GM23338 (cell line): Measurements from ENCODE around the gene PLAAT2. TPM values are rescaled to one million over a fixed set of nuclear protein-coding genes. Genes with fewer than 3 reads are reported as not detected.

Experiments
- ATAC-seq: fragments of 200-7000 bp; cut with Tn5 transposase; 3 replicates; pipeline ENCODE4 v1.9.1; 2020
- DNase-seq: peaks from one replicate; pipeline ENCODE4 v3.0.0-alpha.2; 2015; ENCODE audit warnings: low spot score
- H2AFZ ChIP-seq: fragments of 200-600 bp; sonication (generic); 2 replicates; pipeline ENCODE4 v1.8.0; 2016; ENCODE audit warnings: antibody characterized with exemption, mild to moderate bottlenecking, moderate library complexity
- H3F3A ChIP-seq: fragments of 200-600 bp; sonication (generic); replicated peaks from 2 replicates; pipeline ENCODE4 v1.8.0; 2017; ENCODE audit warnings: antibody characterized with exemption, mixed run types, low read depth
- H3K27ac ChIP-seq: fragments of 200-600 bp; sonication (generic); 2 replicates; pipeline ENCODE4 v1.6.1; 2016; ENCODE audit warnings: low read depth
- H3K27me3 ChIP-seq: fragments of 200-600 bp; sonication (generic); 2 replicates; pipeline ENCODE4 v1.8.0; 2016; ENCODE audit warnings: mild to moderate bottlenecking, mixed run types, moderate library complexity; ENCODE audit not compliant: insufficient read depth
- H3K36me3 ChIP-seq: fragments of 200-600 bp; sonication (generic); 2 replicates; pipeline ENCODE4 v1.8.0; 2016; ENCODE audit warnings: mild to moderate bottlenecking; ENCODE audit not compliant: insufficient read depth
- H3K4me1 ChIP-seq: fragments of 200-600 bp; sonication (generic); 2 replicates; pipeline ENCODE4 v1.8.0; 2016; ENCODE audit warnings: mild to moderate bottlenecking, moderate library complexity; ENCODE audit not compliant: insufficient read depth
- H3K4me2 ChIP-seq: fragments of 200-600 bp; sonication (generic); 2 replicates; pipeline ENCODE4 v1.7.1; 2017; ENCODE audit warnings: mixed run types
- H3K4me3 ChIP-seq: fragments of 200-600 bp; sonication (generic); 2 replicates; pipeline ENCODE4 v1.6.1; 2016; ENCODE audit warnings: mixed run types
- H3K79me2 ChIP-seq: fragments of 200-600 bp; sonication (generic); replicated peaks from 2 replicates; pipeline ENCODE4 v1.8.0; 2017; ENCODE audit warnings: mild to moderate bottlenecking; ENCODE audit not compliant: insufficient read depth
- H3K9me2 ChIP-seq: fragments of 200-600 bp; sonication (generic); 2 replicates; pipeline ENCODE4 v1.8.0; 2017; ENCODE audit not compliant: insufficient read depth
- H4K20me1 ChIP-seq: fragments of 200-600 bp; sonication (generic); replicated peaks from 2 replicates; pipeline ENCODE4 v1.8.0; 2017; ENCODE audit warnings: mild to moderate bottlenecking; ENCODE audit not compliant: insufficient read depth
- H3K27ac Mint-ChIP-seq: 2 replicates; pipeline ENCODE4 v1.8.0; 2020; ENCODE audit warnings: inconsistent platforms, mild to moderate bottlenecking, moderate library complexity, mixed read lengths
- H3K27me3 Mint-ChIP-seq: 3 replicates; pipeline ENCODE4 v1.8.0; 2022; ENCODE audit warnings: low read depth, mild to moderate bottlenecking, moderate library complexity, mixed read lengths, inconsistent platforms; ENCODE audit not compliant: insufficient read depth, poor library complexity
- H3K36me3 Mint-ChIP-seq: 3 replicates; pipeline ENCODE4 v1.8.0; 2021; ENCODE audit warnings: low read depth, mild to moderate bottlenecking, inconsistent platforms, moderate library complexity, mixed read lengths
- H3K4me1 Mint-ChIP-seq: 3 replicates; pipeline ENCODE4 v1.8.0; 2020; ENCODE audit warnings: mild to moderate bottlenecking, inconsistent platforms, mixed read lengths
- H3K4me3 Mint-ChIP-seq: 3 replicates; pipeline ENCODE4 v1.8.0; 2021; ENCODE audit warnings: moderate library complexity, mild to moderate bottlenecking, inconsistent platforms, mixed read lengths
- H3K9me3 Mint-ChIP-seq: 3 replicates; pipeline ENCODE4 v1.8.0; 2020; ENCODE audit warnings: moderate library complexity, mild to moderate bottlenecking, inconsistent platforms, mixed read lengths
- CREB1 ChIP-seq: fragments of 250-450 bp; sonication (Bioruptor Pico); IDR thresholded peaks from 2 replicates; pipeline ENCODE4 v1.5.0; 2020; ENCODE audit warnings: low read depth, mild to moderate bottlenecking, moderate library complexity
- CTCF ChIP-seq, 2 experiments: fragments of 200-600 bp in 1 of 2; sonication (generic) in 1 of 2; conservative IDR thresholded peaks; 2 replicates each; pipeline versions ENCODE4 v1.5.1 to v1.6.1; 2016 to 2017; ENCODE audit warnings: antibody characterized with exemption in 2 of 2, low read depth in 2 of 2, mild to moderate bottlenecking in 2 of 2, moderate library complexity in 1 of 2
- EZH2 ChIP-seq: fragments of 200-600 bp; sonication (generic); IDR thresholded peaks from one replicate; pipeline ENCODE4 v1.8.0; 2017; ENCODE audit warnings: antibody characterized with exemption, mild to moderate bottlenecking, low read depth; ENCODE audit not compliant: unreplicated experiment
- EZH2phosphoT487 ChIP-seq: fragments of 200-600 bp; sonication (generic); IDR thresholded peaks from one replicate; pipeline ENCODE4 v1.8.1; 2018; ENCODE audit warnings: antibody characterized with exemption; ENCODE audit not compliant: unreplicated experiment
- JUNB ChIP-seq: IDR thresholded peaks from one replicate; pipeline ENCODE4 v1.6.1; 2016; ENCODE audit warnings: antibody characterized with exemption; ENCODE audit not compliant: unreplicated experiment
- NANOG ChIP-seq: IDR thresholded peaks from 2 replicates; pipeline ENCODE4 v1.6.1; 2016; ENCODE audit warnings: antibody characterized with exemption, borderline replicate concordance
- POLR2AphosphoS5 ChIP-seq: IDR thresholded peaks from 2 replicates; pipeline ENCODE4 v1.6.1; 2016; ENCODE audit warnings: antibody characterized with exemption, low read depth
- STAT1 ChIP-seq: IDR thresholded peaks from one replicate; pipeline ENCODE4 v1.6.1; 2016; ENCODE audit warnings: antibody characterized with exemption; ENCODE audit not compliant: unreplicated experiment
- ZNF114 ChIP-seq: fragments of 250-450 bp; sonication (Bioruptor Pico); IDR thresholded peaks from 2 replicates; pipeline ENCODE4 v1.5.0; 2020; ENCODE audit warnings: mild to moderate bottlenecking, moderate library complexity
- ZNF331 ChIP-seq: fragments of 250-450 bp; sonication (Bioruptor Pico); IDR thresholded peaks from 2 replicates; pipeline ENCODE4 v1.5.0; 2020; ENCODE audit warnings: low read depth, mild to moderate bottlenecking, moderate library complexity
- ZNF462 ChIP-seq: fragments of 250-450 bp; sonication (Bioruptor Pico); IDR thresholded peaks from 2 replicates; pipeline ENCODE4 v1.5.0; 2020; ENCODE audit warnings: mild to moderate bottlenecking, moderate library complexity
- polyA plus RNA-seq: library from polyadenylated mRNA; unstranded; fragments of >200 nt; fragmentation: Nextera tagmentation; extraction: Ambion mirVana; gene quantifications from 2 replicates; pipeline ENCODE4 v1.2.1, GENCODE V29; 2016
- total RNA-seq: library from RNA; depleted of rRNA; stranded (reverse); fragments of >200 nt; shearing (Covaris generic); gene quantifications from 2 replicates; pipeline ENCODE4 v1.2.3, GENCODE V29; 2014
- TF ChIP-seq, protein P1 (sequence below): IDR thresholded peaks from 2 replicates; pipeline ENCODE4 v1.6.1; 2016; ENCODE audit warnings: antibody characterized with exemption
- TF ChIP-seq, protein P2 (sequence below): IDR thresholded peaks from one replicate; pipeline ENCODE4 v1.6.1; 2018; ENCODE audit warnings: antibody characterized with exemption; ENCODE audit not compliant: unreplicated experiment

PLAAT2 gene
- total and polyA plus RNA-seq, 2 experiments from 2014 or later, result 0.66 to 0.78 TPM

- no peak overlapping the region; the same call in 1 of the 2 replicates for H3K27ac Mint-ChIP-seq
- H3K79me2 ChIP-seq, result no peaks in the 10 kb centered on the region
- H3K4me2 ChIP-seq, result no peak overlapping the region
- H3K27me3 ChIP-seq, result no peaks in the 10 kb centered on the region
- H3K4me1 ChIP-seq, result no peaks in the 10 kb centered on the region
- peaks cover 30% of the 10 kb centered on the region for H3K36me3 ChIP-seq
- H3K9me3 Mint-ChIP-seq, result peaks cover 46% of the 10 kb centered on the region
- DNase-seq (no peak), ATAC-seq (no peak)
- no peaks in the 10 kb centered on the region for H3K27me3 Mint-ChIP-seq
- H3K36me3 Mint-ChIP-seq, result peaks cover 32% of the 10 kb centered on the region
- peaks cover 4% of the 10 kb centered on the region; the same call in 1 of the 2 replicates for H3K9me2 ChIP-seq
- TF ChIP-seq, protein P1, sequence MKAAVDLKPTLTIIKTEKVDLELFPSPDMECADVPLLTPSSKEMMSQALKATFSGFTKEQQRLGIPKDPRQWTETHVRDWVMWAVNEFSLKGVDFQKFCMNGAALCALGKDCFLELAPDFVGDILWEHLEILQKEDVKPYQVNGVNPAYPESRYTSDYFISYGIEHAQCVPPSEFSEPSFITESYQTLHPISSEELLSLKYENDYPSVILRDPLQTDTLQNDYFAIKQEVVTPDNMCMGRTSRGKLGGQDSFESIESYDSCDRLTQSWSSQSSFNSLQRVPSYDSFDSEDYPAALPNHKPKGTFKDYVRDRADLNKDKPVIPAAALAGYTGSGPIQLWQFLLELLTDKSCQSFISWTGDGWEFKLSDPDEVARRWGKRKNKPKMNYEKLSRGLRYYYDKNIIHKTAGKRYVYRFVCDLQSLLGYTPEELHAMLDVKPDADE, result no peak
- TF ChIP-seq, protein P2, sequence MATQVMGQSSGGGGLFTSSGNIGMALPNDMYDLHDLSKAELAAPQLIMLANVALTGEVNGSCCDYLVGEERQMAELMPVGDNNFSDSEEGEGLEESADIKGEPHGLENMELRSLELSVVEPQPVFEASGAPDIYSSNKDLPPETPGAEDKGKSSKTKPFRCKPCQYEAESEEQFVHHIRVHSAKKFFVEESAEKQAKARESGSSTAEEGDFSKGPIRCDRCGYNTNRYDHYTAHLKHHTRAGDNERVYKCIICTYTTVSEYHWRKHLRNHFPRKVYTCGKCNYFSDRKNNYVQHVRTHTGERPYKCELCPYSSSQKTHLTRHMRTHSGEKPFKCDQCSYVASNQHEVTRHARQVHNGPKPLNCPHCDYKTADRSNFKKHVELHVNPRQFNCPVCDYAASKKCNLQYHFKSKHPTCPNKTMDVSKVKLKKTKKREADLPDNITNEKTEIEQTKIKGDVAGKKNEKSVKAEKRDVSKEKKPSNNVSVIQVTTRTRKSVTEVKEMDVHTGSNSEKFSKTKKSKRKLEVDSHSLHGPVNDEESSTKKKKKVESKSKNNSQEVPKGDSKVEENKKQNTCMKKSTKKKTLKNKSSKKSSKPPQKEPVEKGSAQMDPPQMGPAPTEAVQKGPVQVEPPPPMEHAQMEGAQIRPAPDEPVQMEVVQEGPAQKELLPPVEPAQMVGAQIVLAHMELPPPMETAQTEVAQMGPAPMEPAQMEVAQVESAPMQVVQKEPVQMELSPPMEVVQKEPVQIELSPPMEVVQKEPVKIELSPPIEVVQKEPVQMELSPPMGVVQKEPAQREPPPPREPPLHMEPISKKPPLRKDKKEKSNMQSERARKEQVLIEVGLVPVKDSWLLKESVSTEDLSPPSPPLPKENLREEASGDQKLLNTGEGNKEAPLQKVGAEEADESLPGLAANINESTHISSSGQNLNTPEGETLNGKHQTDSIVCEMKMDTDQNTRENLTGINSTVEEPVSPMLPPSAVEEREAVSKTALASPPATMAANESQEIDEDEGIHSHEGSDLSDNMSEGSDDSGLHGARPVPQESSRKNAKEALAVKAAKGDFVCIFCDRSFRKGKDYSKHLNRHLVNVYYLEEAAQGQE, result no peak
- TF ChIP-seq ZNF462 (no peak), CREB1 (CRISPR knock-in tag) (no peak), STAT1 (no peak), EZH2 (no peak), POLR2AphosphoS5 (no peak), CTCF (conservative IDR thresholded peaks at IDR 0.05; ENCODE audit: low read depth in 2 of 2) (no peak), ZNF114 (CRISPR knock-in tag) (no peak), NANOG (no peak), ZNF331 (CRISPR knock-in tag) (no peak), JUNB (no peak), EZH2phosphoT487 (no peak)
- no peak overlapping the region for H3K27ac ChIP-seq
- H3K4me1 Mint-ChIP-seq, result no peaks in the 10 kb centered on the region
- H4K20me1 ChIP-seq, result no peaks in the 10 kb centered on the region
- H3F3A ChIP-seq, result no peaks in the 10 kb centered on the region
- H2AFZ ChIP-seq, result no peak overlapping the region
- H3K4me3 Mint-ChIP-seq, result no peak overlapping the region
- H3K4me3 ChIP-seq, result no peak overlapping the region
Measured at GRCh38 chr11:63520606-63521170, 42.5 kb downstream of the PLAAT2 start.
